K562 (cell line): ENCODE data around the gene ANO7. TPM values are rescaled to one million over a fixed set of nuclear protein-coding genes. Genes with fewer than 3 reads are reported as not detected.

Experiments used
- POLR2G ChIP-seq: fragments of 200-400 bp; formaldehyde crosslinking; IDR thresholded peaks from 2 replicates; pipeline ENCODE4 v1.6.1; 2017; ENCODE audit warnings: low read depth, mild to moderate bottlenecking, antibody characterized with exemption, low read length, moderate library complexity
- SNIP1 ChIP-seq: fragments of 450-650 bp; IDR thresholded peaks from 2 replicates; pipeline ENCODE4 v1.7.1; 2017; ENCODE audit warnings: low read depth, mild to moderate bottlenecking
- ZNF197 ChIP-seq: fragments of 200-800 bp; sonication (Bioruptor generic); IDR thresholded peaks from 2 replicates; pipeline ENCODE4 v1.6.1; 2016; ENCODE audit warnings: low read depth, missing genetic modification characterization, missing compliant biosample characterization
- polyA plus RNA-seq, 8 experiments: library from polyadenylated mRNA; depleted of rRNA in 4 of 8; stranded (reverse) in 5 of 8; unstranded in 3 of 8; fragments of >200 nt; fragmentation: Nextera tagmentation in 2 of 8; fragmentation: Illumina TruSeq in 1 of 8; extraction: Ambion mirVana in 2 of 8; extraction: Trizol in 1 of 8; gene quantifications; 2 replicates each; pipeline versions ENCODE4 v1.2.1 to v1.2.3, GENCODE V29; 2011 to 2014; ENCODE audit warnings: inconsistent platforms in 1 of 8, missing spikeins in 1 of 8
- total RNA-seq, 7 experiments: library from RNA; depleted of rRNA in 6 of 7; stranded (reverse); fragments of >200 nt in 6 of 7; fragmentation: Illumina TruSeq in 2 of 7; extraction: Trizol in 2 of 7; gene quantifications; 2 replicates each; pipeline versions ENCODE4 v1.2.1 to v1.2.3, GENCODE V29; 2011 to 2021; ENCODE audit warnings: low replicate concordance in 1 of 7
- TF ChIP-seq, protein P1 (sequence below), 2 experiments: fragments of 450-650 bp; conservative IDR thresholded peaks; 2 replicates each; pipeline ENCODE4 v1.6.1; 2017; ENCODE audit warnings: mild to moderate bottlenecking in 2 of 2, moderate library complexity in 2 of 2
- TF ChIP-seq, protein P2 (sequence below), 2 experiments: IDR thresholded peaks; 2 replicates each; pipeline ENCODE4 v1.6.1; 2012; ENCODE audit warnings: improper control_type of control experiment in 2 of 2, low read depth in 2 of 2, low read length in 2 of 2, borderline replicate concordance in 1 of 2
- TF ChIP-seq, protein P3 (sequence below): fragments of 450-650 bp; IDR thresholded peaks from 2 replicates; pipeline ENCODE4 v1.6.1; 2016; ENCODE audit warnings: mild to moderate bottlenecking, moderate library complexity
- TF ChIP-seq, protein P4 (sequence below), 2 experiments: IDR thresholded peaks; 2 replicates each; pipeline ENCODE4 v1.6.1; 2011; ENCODE audit warnings: borderline replicate concordance in 1 of 2, control low read depth in 1 of 2, low read depth in 1 of 2, low read length in 1 of 2, mild to moderate bottlenecking in 1 of 2, mixed read lengths in 1 of 2, moderate library complexity in 1 of 2; ENCODE audit not compliant: insufficient read depth in 1 of 2, insufficient read length in 1 of 2, poor library complexity in 1 of 2, severe bottlenecking in 1 of 2; ENCODE audit errors: extremely low read depth in 1 of 2

The ANO7 gene
- total and polyA plus RNA-seq, 9 of the 15 experiments (the other 6 are each of a cell fraction or from before 2014, with no cell fraction given), result 0.28 to 5.1 (median 1.1) TPM

DNA sequence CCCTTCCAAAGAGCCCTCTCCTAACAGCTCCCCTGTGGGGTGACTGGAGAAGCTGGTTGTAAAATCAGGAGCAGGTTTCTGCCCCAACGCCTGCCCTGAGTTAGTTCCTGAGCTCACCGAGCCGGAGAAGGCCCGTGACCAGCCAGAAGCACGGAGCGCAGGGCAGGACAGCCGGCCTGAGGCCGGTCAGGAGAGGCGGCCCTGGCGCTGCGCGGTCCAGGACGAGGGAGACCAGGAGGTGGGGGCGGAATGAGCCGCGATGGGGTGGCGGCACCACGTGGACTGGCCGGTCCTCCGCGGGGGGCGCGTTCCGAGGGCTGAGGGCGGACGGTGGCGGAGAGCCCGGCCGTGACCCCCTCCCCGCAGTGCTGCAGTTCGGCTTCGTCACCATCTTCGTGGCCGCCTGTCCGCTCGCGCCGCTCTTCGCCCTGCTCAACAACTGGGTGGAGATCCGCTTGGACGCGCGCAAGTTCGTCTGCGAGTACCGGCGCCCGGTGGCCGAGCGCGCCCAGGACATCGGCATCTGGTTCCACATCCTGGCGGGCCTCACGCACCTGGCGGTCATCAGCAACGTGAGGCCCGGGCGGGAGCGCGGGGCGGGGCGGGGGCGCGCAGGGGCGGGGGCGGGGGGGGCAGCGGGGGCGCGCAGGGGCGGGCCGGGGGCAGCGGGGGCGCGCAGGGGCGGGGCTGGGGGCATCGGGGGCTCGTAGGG lies 29.0 kb downstream of the ANO7 start (continued):
- TF ChIP-seq, protein P1, sequence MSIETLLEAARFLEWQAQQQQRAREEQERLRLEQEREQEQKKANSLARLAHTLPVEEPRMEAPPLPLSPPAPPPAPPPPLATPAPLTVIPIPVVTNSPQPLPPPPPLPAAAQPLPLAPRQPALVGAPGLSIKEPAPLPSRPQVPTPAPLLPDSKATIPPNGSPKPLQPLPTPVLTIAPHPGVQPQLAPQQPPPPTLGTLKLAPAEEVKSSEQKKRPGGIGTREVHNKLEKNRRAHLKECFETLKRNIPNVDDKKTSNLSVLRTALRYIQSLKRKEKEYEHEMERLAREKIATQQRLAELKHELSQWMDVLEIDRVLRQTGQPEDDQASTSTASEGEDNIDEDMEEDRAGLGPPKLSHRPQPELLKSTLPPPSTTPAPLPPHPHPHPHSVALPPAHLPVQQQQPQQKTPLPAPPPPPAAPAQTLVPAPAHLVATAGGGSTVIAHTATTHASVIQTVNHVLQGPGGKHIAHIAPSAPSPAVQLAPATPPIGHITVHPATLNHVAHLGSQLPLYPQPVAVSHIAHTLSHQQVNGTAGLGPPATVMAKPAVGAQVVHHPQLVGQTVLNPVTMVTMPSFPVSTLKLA (conservative IDR thresholded peaks at IDR 0.05), result peak in 1 of 2 experiments; percentile 71; a peak in 2 of 4 replicates
- TF ChIP-seq, protein P2, sequence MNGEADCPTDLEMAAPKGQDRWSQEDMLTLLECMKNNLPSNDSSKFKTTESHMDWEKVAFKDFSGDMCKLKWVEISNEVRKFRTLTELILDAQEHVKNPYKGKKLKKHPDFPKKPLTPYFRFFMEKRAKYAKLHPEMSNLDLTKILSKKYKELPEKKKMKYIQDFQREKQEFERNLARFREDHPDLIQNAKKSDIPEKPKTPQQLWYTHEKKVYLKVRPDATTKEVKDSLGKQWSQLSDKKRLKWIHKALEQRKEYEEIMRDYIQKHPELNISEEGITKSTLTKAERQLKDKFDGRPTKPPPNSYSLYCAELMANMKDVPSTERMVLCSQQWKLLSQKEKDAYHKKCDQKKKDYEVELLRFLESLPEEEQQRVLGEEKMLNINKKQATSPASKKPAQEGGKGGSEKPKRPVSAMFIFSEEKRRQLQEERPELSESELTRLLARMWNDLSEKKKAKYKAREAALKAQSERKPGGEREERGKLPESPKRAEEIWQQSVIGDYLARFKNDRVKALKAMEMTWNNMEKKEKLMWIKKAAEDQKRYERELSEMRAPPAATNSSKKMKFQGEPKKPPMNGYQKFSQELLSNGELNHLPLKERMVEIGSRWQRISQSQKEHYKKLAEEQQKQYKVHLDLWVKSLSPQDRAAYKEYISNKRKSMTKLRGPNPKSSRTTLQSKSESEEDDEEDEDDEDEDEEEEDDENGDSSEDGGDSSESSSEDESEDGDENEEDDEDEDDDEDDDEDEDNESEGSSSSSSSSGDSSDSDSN (IDR thresholded peaks at IDR 0.05; ENCODE audit: borderline replicate concordance in 1 of 2, low read depth in 2 of 2, low read length in 2 of 2), result peak; percentile 82 to 83; a peak in 2 of 4 replicates
- TF ChIP-seq, protein P3, sequence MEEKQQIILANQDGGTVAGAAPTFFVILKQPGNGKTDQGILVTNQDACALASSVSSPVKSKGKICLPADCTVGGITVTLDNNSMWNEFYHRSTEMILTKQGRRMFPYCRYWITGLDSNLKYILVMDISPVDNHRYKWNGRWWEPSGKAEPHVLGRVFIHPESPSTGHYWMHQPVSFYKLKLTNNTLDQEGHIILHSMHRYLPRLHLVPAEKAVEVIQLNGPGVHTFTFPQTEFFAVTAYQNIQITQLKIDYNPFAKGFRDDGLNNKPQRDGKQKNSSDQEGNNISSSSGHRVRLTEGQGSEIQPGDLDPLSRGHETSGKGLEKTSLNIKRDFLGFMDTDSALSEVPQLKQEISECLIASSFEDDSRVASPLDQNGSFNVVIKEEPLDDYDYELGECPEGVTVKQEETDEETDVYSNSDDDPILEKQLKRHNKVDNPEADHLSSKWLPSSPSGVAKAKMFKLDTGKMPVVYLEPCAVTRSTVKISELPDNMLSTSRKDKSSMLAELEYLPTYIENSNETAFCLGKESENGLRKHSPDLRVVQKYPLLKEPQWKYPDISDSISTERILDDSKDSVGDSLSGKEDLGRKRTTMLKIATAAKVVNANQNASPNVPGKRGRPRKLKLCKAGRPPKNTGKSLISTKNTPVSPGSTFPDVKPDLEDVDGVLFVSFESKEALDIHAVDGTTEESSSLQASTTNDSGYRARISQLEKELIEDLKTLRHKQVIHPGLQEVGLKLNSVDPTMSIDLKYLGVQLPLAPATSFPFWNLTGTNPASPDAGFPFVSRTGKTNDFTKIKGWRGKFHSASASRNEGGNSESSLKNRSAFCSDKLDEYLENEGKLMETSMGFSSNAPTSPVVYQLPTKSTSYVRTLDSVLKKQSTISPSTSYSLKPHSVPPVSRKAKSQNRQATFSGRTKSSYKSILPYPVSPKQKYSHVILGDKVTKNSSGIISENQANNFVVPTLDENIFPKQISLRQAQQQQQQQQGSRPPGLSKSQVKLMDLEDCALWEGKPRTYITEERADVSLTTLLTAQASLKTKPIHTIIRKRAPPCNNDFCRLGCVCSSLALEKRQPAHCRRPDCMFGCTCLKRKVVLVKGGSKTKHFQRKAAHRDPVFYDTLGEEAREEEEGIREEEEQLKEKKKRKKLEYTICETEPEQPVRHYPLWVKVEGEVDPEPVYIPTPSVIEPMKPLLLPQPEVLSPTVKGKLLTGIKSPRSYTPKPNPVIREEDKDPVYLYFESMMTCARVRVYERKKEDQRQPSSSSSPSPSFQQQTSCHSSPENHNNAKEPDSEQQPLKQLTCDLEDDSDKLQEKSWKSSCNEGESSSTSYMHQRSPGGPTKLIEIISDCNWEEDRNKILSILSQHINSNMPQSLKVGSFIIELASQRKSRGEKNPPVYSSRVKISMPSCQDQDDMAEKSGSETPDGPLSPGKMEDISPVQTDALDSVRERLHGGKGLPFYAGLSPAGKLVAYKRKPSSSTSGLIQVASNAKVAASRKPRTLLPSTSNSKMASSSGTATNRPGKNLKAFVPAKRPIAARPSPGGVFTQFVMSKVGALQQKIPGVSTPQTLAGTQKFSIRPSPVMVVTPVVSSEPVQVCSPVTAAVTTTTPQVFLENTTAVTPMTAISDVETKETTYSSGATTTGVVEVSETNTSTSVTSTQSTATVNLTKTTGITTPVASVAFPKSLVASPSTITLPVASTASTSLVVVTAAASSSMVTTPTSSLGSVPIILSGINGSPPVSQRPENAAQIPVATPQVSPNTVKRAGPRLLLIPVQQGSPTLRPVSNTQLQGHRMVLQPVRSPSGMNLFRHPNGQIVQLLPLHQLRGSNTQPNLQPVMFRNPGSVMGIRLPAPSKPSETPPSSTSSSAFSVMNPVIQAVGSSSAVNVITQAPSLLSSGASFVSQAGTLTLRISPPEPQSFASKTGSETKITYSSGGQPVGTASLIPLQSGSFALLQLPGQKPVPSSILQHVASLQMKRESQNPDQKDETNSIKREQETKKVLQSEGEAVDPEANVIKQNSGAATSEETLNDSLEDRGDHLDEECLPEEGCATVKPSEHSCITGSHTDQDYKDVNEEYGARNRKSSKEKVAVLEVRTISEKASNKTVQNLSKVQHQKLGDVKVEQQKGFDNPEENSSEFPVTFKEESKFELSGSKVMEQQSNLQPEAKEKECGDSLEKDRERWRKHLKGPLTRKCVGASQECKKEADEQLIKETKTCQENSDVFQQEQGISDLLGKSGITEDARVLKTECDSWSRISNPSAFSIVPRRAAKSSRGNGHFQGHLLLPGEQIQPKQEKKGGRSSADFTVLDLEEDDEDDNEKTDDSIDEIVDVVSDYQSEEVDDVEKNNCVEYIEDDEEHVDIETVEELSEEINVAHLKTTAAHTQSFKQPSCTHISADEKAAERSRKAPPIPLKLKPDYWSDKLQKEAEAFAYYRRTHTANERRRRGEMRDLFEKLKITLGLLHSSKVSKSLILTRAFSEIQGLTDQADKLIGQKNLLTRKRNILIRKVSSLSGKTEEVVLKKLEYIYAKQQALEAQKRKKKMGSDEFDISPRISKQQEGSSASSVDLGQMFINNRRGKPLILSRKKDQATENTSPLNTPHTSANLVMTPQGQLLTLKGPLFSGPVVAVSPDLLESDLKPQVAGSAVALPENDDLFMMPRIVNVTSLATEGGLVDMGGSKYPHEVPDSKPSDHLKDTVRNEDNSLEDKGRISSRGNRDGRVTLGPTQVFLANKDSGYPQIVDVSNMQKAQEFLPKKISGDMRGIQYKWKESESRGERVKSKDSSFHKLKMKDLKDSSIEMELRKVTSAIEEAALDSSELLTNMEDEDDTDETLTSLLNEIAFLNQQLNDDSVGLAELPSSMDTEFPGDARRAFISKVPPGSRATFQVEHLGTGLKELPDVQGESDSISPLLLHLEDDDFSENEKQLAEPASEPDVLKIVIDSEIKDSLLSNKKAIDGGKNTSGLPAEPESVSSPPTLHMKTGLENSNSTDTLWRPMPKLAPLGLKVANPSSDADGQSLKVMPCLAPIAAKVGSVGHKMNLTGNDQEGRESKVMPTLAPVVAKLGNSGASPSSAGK, result peak; percentile 49; the same call in 1 of the 2 replicates
- TF ChIP-seq POLR2G (peak; percentile 63), SNIP1 (no peak), ZNF197 (CRISPR knock-in tag) (peak; percentile 71; the same call in 1 of the 2 replicates)
- TF ChIP-seq, protein P4, sequence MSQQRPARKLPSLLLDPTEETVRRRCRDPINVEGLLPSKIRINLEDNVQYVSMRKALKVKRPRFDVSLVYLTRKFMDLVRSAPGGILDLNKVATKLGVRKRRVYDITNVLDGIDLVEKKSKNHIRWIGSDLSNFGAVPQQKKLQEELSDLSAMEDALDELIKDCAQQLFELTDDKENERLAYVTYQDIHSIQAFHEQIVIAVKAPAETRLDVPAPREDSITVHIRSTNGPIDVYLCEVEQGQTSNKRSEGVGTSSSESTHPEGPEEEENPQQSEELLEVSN (IDR thresholded peaks at IDR 0.05; ENCODE audit: borderline replicate concordance in 1 of 2, extremely low read depth in 1 of 2, insufficient read depth in 1 of 2, insufficient read length in 1 of 2, low read depth in 1 of 2, low read length in 1 of 2, poor library complexity in 1 of 2, severe bottlenecking in 1 of 2), result peak; percentile 47 to 56
